ENCODE measurements around the gene SOX2.

The SOX2 gene

DNA sequence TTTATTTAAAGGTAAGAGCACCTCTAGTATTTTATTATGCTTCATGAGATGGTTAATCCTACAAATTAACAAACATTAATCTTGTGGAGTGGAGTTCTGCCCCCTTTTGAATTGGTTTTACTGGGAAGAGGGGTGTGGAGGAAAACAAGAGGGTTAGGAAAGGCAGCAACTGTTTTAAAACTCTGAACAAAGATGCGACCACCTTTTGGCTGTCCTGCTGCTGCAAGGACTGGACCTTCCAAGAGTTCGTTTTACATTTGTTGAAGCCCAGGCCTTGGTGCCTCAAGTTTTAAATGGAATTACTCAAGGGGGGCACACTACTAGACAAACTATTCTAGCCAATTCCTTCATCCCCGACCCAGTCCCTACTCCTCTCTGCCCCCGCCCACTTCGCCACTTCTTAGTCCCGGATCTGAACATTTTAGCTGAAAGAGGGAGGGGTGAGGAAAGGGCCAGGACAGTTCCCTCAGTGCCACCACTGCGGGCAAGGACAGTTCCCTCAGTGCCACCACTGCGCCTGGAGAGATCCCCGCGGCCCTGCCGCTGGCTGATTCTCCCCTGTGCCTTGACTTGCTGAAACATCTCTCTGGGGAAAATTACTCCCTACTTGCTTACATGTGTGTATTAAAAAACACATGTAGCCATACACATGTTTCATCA, 11.2 kb downstream of the SOX2 start:
- DNase-seq: no peak

DNA sequence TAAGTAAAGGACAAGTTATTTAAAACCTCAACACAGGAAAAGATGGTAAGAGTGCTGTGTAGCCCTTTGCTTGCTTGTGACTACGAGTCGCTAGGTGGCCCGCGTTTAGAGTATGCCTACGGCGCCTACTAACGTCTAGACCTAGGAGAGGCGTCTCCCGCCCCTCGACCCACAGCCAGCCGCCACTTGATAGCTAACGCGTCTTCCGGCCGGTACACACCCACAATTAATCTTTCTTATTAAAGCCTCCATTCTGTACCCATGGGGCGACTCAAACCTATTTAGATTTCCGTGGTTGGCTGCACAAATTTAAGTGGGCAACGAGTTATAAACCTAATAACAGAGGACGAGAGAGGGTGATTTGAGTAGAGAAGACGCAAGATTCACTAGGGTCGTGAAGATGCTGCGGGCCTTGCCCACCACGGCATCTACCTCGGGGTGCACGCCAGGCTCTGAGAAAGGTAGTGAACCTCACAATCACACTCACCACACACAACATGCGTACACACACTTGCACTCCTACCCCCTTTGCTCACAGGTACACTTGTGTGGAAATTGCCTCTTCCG, 12.0 kb downstream of the SOX2 start:
- DNase-seq: no peak

DNA sequence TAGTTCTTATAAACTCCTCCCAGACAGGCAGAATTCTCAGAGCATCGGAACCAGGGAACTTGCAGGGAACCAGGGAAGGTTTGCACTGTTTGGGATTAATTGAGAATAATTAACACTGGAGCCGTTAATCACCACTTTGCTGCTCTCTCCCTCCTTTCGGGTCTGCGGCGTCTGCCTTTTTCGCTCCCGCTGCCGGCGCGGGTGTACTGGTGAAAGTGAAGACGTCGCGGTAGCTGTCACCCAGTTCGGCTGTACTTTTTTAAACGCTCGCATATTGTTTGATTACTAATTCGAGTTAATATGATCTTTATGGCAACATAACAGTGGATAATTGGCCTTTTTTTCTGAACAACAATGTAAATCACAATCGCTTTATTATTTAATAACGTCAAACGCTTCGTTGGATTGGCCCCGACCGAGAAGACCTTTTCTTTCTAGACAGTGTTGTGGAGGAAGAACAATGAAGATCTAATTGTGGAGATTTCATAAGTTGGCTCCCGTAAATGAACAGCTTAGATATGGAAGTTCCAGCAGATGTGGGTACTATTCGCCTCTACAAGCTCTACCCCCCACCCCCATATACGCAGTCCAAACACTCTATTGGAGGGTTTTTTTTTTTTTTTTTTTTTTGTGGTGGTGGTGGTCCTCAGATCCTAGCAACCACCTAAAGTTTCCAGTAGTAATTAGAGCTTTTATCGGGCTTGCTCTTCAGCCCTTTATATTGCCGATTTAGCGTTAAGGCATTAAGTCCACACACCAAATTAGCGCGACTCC, 12.7 kb downstream of the SOX2 start:
- no peak for DNase-seq

DNA sequence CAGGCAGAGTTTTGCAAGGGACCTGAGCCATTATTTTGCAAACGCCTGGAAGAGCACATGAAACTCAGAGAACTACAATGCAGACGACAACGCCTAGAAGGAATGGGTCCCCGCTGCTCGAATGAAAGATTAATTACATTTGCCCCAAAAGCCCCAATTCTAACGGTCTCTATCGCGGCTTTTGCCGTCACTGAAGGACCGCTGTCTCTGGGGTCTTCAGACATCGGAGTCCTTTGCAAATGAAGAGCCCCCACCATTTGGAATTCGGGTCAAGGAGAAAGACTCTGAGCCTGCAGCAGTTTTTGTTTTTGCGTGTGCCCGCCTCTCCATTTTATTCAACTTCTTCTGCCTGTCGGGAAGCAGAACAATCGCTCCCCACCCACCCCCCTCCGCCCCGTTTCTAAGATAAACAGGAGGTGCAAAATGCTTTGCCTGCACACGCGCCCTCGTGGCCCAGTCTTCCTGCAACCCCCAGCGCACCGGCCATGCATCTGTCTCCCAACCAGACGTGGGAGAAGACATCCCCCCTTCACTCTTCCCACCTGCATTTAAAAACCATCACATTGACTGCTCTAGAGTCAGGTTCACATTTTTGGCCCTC, 13.5 kb downstream of the SOX2 start:
- no peak for DNase-seq

DNA sequence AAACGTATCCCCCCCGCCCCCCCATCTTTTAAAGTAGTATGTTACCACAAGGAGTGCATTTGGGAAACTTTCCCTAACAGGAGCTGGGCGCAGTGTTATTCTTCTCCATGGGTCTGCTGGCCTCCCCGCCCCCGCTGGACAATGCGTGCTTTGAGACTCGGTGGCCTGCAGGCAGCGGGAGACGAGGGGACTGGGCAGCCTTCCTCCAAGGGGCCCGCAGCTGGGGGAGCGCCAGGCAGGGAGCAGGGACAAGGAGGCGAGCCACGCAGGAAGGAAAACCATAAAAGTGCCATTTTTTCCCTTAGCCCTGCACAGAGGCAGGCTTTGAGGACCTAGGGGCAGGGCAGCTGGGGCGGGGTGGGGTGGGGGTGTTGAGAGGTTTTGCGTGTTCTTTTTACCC, 14.1 kb downstream of the SOX2 start:
- DNase-seq: no peak

DNA sequence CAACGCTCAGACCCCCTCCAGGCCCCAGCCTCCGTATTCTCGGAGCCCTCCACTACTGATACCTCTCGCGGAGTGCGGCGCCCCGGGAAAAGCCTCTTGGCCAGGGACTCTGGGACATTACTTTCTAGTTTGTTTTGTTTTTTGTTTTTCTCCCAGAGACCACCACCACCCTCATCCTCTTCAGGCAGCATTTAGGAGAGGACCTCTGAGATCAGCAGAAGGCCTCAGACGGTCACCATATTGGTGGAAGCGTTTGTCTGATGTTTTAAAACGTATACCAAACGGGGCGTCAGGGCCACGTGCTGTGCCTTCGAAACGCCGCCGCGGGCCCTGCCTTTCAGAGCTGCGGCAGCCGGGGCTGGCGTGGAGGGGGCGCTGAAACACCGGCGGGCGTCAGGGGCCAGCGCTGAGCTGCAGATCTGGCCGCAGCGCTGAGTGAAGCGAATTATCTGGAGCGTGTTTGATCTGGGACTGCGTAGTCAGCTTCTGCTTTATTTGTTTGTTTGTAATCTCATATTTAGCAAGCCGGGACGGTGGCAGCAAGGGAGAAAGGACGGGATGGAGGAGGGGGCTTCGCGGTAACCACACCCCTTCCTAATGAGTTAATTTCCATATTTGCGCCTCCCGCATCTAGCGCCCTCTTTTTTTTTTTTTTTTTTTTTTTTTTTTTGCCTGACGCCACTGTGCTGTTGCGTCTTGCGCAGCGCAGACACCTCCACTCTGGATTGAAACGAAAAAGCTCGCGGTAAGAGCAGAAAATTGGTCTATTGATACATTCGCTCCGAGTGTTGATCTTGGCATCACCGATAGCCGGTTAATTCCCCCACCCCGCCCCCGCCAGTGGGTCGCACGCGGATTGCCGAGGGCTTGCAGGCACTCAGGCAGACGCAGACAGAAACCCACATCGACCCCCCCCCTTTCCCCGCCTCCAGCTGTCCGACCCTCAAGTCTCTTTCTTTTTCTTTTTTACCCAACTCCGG, 14.9 kb downstream of the SOX2 start:
- DNase-seq: no peak

DNA sequence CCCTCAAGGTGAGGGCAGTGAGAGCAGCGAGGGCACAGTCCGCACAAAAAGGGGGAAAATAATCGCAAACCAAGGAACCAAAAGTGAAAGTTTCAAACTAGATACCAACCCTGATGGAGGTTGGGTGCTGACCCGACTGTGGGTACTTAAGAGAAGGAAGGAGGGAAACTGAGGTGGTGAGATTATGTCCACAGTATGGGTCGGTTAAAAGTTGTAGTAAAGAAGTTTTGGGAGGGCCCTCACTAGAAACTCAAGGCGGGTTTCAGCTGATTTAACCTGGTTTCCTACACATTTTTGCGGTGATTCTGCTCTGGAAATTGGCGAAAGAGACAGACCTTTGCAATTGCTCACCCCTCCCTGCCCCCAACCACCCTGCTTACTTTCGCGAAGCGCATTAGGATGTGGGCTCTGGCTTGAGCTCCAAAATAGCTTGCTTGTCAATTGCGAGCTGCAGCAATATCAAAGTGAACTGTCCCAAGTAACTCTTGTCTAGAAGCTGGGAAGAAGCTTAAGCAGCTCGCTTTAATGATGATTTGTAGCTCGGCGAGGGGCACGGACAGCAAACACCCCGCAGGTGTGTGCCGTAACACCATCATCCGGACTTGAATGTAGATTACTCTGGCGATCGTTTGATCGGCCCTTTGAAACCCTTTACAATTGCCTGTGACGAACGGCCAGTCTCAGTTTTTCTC, 15.8 kb downstream of the SOX2 start:
- DNase-seq: no peak

DNA sequence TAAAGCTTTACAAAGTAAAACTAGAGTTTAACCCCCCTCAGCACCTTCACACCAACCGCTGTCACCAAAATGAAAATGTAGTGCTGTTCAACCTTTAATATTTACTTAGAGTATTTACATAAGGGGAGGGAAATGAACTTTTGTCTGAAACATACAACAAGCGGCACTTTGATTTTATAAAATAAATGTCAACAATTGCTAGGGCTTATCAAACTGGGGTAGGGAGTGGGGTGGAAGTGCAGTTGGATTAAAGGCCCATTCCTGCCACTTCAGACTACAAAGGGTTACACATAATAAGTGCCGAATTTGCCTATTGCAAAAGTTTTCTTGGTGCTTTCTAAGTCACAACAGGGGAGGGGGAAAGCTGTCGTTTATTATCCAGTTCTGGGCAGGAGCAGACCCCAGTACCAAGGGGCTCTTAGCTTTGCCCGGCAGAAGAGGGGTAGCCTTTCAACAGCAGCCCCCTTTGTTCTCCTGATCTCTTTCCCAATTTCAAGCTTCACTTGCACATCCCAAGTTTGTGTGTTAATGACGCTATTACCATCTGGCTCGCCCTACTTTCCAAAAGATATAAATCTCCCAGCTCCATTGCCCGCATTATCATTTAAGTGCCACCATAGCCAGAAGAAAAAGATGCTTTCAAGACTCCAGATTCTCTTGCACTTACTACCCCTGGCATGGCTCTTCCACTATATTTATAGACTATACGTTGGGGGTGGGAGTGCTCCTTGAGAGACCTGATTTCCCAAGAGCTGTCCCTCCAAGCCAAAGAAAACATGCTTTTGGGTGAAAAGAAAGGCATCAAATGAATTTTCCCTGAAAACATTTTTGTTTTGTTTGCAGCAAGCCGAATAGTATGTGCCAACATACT, 17.0 kb downstream of the SOX2 start:
- DNase-seq: no peak

DNA sequence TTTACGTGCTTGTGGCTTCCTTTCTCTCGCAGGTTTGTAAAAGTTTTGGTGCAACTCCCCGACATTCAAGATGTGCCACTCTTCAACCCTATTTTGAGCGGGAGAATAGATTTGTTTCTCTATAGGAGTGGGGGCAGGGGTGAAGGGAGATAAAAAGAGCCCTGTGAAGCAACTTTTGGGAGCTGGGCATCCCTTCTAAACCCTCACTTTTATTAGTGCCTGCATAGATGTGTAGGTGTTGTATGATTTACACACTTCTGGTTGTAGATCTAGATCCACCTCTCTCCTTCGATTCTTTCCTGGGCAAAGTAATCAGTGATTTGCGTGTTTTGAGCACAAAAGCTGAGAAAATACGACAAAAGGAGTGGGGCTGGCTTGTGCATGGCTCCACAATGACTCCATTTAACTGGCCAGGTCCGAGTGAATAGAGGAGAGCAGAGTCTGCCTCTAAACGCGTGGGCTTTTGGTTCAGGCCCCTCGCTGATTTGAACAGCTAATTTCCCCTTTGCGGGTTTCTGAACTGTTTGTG, 17.7 kb downstream of the SOX2 start:
- DNase-seq: no peak

DNA sequence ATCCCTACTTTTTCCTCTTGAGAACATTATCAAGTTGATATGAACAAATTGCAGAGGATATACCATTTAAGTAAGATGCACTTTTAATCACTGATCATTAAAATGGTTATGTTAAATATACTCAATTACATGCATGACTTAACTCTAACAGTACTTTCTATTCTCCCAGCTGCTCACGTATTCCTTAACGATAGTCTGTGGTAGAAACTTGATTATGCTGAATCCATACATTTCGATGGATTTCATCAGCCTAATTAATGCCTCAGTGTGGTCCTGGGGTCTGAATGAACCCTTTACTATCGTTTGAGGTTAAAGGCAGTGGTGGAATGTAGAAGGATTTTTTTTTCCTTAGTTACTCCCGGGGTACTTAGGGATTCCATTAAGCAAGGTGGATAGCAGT, 18.6 kb downstream of the SOX2 start:
- no peak for DNase-seq

DNA sequence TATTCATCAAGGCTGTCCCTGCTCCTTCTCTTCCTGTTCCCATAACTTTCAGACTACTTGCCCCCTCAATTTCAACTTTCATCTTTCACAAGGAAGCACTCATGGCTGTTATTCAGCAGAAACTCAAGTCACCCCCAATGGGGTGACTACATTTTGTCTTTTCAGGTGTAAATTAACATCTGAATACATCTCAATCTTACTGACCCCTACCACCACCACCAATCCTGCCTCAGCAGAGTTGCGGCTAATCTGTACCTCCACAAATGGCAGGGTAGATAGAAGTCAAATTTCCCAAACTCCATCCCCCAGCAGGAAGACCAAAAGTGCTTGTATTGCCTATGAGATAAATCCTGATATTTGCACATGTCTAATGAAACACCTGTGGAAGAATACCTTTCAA, 19.2 kb downstream of the SOX2 start:
- DNase-seq: no peak

DNA sequence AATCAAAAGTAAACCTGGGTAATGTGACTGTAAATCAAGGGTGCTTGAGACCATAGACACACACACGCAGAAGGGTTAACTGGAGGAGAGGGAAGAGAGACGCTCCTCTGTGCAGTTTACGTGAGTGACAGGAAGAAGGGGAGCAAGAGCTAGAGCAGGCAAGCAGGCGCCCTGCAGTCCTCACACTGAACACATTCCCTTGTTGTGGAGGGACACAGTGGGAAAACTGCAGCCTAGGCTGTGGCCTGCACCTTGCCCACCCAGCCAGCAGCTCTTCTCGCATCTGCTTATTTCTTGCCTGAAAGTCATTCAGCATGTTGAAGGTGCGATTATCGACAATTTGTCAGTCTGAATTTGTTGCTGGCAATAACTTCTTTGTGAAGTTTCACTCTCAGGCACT, 24.2 kb downstream of the SOX2 start:
- no peak for DNase-seq

DNA sequence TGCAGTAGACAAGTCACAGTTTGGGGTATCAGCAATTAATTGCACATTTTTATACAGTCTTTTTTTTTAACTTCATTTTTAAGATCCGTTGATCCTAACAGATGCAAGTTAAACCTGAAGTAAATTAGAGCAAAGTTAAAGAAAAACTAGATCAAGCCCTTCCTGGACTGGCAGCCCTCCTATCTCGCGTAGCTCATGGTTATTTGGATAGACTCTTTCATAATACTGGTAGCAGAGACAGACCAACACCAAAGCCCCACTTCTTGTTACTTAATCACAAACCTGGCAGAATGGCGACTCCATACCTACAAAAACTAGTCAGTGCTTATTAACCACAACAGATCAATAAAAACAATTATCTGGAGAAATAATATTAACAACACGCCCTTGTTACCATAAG, 26.8 kb downstream of the SOX2 start:
- no peak for DNase-seq

DNA sequence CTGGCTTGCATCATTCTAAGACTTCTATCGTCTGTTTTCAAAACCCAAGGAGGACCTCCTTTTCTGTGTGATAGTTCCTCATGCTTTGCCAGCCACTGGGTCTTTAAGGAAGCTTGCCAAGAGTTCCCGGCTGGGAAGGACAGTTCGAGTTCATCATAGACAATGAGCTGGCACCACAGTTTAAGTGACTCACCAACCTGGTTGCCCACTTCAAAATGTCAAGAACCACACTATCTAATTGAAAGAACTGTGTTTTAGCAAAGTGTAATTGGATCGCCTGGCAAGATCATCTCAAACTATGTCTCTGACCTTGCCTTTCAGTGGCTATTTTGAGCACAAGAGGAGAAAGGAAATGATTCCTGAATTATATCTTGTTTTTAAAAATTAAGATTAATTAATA, 27.9 kb downstream of the SOX2 start:
- no peak for DNase-seq

DNA sequence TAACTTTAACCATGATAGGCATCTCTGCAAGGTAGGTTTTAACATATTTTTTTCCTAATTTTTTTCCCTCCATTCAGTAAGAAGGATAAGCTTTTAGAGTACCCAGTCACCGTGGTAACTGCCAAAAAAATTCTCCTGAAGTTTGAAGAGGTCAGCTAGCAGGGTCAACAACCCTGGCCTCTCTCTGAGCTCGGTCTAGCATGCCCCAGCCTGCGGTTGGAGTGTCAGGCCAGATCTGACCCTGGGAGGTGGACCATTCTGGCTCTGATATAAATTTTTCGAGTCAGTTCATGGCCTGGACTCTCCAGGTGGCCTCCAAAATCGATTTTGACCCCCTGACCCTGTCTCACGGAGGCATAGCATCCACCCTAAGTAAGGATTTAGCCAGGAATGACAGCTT, 29.7 kb downstream of the SOX2 start:
- no peak for DNase-seq

DNA sequence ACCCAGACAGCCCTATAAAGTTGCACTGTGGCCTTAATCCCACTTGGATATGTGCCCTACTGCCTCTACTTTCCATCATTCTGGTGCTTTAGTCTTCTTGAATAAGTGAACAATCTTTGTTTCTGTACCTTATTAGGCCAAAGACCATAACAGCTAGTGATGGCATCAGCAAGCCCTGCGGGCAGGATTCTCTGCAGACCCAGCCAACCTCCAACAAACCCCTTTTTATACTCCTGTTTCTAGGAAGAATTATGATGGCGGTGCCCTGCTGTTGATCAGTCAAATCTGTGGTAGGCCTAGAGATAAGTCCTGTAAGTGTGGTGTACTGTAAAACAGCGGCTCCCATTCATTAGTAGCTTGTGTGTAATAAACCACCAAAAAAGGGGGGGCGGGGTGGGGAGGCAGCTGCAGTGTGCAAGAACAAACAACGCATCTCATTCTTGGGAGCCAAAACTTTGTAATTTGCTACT, 40.5 kb downstream of the SOX2 start:
- DNase-seq: no peak

DNA sequence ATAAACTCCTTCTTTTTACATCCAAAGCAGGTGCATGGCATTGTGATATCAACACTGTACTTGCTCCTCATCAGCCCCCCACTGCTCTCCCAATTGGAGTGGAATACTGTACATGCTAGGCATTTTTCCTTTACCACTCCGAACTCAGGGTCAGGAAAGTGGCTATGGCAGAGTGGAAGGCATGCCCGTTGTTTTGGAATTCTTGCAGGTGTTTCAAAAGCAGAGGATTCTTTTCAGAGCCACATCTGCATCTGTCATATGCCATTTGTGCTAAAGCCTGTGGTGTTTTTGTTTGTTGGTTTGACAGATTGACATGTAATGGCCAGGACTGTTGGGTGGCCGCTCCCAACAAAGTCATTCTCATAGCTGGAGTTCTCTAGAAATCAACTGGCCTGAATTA, 41.7 kb downstream of the SOX2 start:
- DNase-seq: no peak

DNA sequence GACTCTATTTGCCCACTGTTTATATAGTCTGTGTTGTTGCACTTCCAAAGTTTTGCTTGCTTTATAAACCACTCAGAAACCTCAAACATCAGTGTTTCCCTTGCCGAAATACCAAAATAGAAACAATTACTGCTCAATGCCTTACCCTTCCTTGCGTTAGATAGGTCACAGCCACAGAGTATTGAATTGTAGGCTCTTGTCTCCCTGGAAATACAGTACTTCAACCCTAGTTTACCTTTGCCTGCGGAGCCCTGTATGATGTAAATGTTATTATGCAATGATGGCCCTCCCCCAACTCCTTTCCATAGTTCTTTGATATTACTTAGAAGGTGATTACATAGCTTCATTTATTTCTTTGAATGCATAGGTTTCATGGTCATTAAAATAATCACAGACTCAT, 44.2 kb downstream of the SOX2 start:
- DNase-seq: no peak

DNA sequence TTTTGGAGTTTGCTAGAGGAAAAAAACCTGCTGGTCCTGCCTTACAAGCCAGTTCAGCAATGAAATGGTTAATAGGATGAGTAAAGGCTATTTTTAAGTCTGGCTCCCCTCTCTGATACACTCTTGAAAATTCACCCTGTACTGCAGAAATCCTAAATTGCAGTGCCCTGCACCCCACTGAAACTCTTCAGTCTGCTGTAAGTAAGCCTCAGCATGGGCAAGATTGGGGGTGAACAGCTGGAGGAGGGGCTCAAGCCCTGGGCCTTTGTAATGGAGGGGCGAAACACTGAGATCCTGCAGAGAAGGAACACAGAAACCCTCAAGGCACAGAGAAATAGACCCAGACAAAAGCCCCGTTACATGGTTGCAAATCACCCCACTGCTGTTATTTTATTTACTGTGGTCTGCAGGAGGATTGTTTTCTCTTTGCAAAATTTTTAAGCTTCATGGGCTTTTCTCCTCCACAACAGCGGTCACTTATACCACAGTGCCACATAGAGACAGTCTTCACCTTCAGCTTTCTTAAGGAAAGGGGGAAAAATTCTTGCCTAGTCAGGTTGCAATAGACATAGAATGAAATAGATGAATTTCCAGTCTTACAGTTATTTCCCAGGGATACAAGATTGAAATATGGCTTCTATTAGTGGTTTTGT, 45.0 kb downstream of the SOX2 start:
- no peak for DNase-seq

DNA sequence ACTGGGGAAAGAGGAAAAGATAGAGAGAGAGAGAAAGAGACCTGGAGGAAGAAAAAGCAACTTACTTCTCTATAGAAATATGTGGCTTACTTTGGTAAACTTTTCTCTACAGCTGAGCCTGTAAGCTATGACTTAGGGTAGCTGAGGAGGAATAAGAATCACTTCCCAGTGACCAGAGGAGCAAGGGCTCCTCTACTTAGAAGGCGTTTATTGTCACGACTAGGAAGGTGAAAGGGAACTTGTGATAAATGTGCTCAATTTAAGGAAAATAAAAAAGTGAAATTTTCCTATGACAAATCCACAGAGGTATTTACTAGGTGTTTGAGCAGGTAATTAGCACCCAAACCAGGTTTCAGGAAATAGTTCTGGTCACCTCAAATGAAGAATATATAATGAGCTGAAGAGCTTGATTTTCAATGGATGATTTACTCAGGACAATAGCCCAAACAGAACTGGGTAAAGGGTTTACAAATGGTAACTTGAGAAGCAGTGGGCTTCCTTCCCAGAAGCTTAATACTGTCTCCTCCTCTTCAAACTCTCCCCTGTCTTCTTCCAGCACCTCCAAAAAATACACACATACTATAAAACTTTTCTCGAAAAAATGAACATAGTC, 46.1 kb downstream of the SOX2 start:
- no peak for DNase-seq

Measured in effector CD4-positive, alpha-beta T cell (primary cell).